ENCODE measurements around the gene TEAD1. TPM values are rescaled to one million over a fixed set of nuclear protein-coding genes. Genes with fewer than 3 reads are reported as not detected.

The TEAD1 gene
- total RNA-seq, 1 experiment from 2014 or later, result 106 TPM

- no peak overlapping the region for H3K4me2 ChIP-seq
- H3K9me3 ChIP-seq (ENCODE audit: insufficient read depth, low read depth), result no peaks in the 10 kb centered on the region
- H3K27me3 ChIP-seq (ENCODE audit: insufficient read depth, low read depth), result no peaks in the 10 kb centered on the region
- intact Hi-C loops (cut with micrococcal nuclease; ENCODE audit: unreplicated experiment), result no loop called here
- no peak for DNase-seq
- H4K20me1 ChIP-seq (ENCODE audit: insufficient read depth), result no peaks in the 10 kb centered on the region
- no peaks in the 10 kb centered on the region for H3F3A ChIP-seq (ENCODE audit: insufficient read depth, low read depth)
- no peaks in the 10 kb centered on the region for H3K36me3 ChIP-seq (ENCODE audit: low read depth)
- no peaks in the 10 kb centered on the region for H3K9me2 ChIP-seq (ENCODE audit: insufficient read depth)
- TF ChIP-seq, protein P1, sequence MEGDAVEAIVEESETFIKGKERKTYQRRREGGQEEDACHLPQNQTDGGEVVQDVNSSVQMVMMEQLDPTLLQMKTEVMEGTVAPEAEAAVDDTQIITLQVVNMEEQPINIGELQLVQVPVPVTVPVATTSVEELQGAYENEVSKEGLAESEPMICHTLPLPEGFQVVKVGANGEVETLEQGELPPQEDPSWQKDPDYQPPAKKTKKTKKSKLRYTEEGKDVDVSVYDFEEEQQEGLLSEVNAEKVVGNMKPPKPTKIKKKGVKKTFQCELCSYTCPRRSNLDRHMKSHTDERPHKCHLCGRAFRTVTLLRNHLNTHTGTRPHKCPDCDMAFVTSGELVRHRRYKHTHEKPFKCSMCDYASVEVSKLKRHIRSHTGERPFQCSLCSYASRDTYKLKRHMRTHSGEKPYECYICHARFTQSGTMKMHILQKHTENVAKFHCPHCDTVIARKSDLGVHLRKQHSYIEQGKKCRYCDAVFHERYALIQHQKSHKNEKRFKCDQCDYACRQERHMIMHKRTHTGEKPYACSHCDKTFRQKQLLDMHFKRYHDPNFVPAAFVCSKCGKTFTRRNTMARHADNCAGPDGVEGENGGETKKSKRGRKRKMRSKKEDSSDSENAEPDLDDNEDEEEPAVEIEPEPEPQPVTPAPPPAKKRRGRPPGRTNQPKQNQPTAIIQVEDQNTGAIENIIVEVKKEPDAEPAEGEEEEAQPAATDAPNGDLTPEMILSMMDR (conservative IDR thresholded peaks at IDR 0.05), result no peak
- no peak for TF ChIP-seq EZH2 (IDR thresholded peaks at IDR 0.05; ENCODE audit: low read depth)
- POLR2A ChIA-PET (ENCODE audit: unreplicated experiment), result no interaction called here
- no peak overlapping the region for H3K27ac ChIP-seq
- H3K4me1 ChIP-seq (replicated peaks; ENCODE audit: insufficient read depth), result no peaks in the 10 kb centered on the region
- no TSS peak for BruUV-seq (replicated peaks)
- H2AFZ ChIP-seq, result no peak overlapping the region
- no peaks in the 10 kb centered on the region for H3K79me2 ChIP-seq (ENCODE audit: low read depth)
- CTCF ChIA-PET, result interaction anchor here (0.6 to 0.7 kb wide), 3 partner anchors 180 to 670 kb away, joined by 3 to 7 read pairs (median 7); no protein-coding TSS in a partner anchor
- no peak overlapping the region for H3K4me3 ChIP-seq
These were observed 284.8 kb downstream of the TEAD1 start for GRCh38 chr11:12958986-12959385.

GRCh38 chr11:12961615-12962014 lies 287.4 kb downstream of the TEAD1 start:
- H3K9me3 ChIP-seq (ENCODE audit: insufficient read depth, low read depth), result no peaks in the 10 kb centered on the region
- H3K4me1 ChIP-seq (replicated peaks; ENCODE audit: insufficient read depth), result no peaks in the 10 kb centered on the region
- H3K36me3 ChIP-seq (ENCODE audit: low read depth), result no peaks in the 10 kb centered on the region
- H3K9me2 ChIP-seq (ENCODE audit: insufficient read depth), result no peaks in the 10 kb centered on the region
- H3K4me2 ChIP-seq, result no peak overlapping the region
- TF ChIP-seq, protein P1 (conservative IDR thresholded peaks at IDR 0.05), result no peak
- TF ChIP-seq EZH2 (IDR thresholded peaks at IDR 0.05; ENCODE audit: low read depth), result no peak
- ChIA-PET CTCF (interaction anchor here (0.6 kb wide), 3 partner anchors 32 to 631 kb away, joined by 3 to 5 read pairs (median 3); no protein-coding TSS in a partner anchor), POLR2A (ENCODE audit: unreplicated experiment) (no interaction called here)
- no peaks in the 10 kb centered on the region for H4K20me1 ChIP-seq (ENCODE audit: insufficient read depth)
- H3K27me3 ChIP-seq (ENCODE audit: insufficient read depth, low read depth), result no peaks in the 10 kb centered on the region
- H3F3A ChIP-seq (ENCODE audit: insufficient read depth, low read depth), result no peaks in the 10 kb centered on the region
- no peak for DNase-seq
- no peak overlapping the region for H2AFZ ChIP-seq
- H3K79me2 ChIP-seq (ENCODE audit: low read depth), result no peaks in the 10 kb centered on the region
- no peak overlapping the region for H3K4me3 ChIP-seq
- no peak overlapping the region for H3K27ac ChIP-seq
- intact Hi-C loops (cut with micrococcal nuclease; ENCODE audit: unreplicated experiment), result loop anchor here (1.0 to 10.0 kb wide), 2 partner anchors 383 to 673 kb away; no protein-coding TSS in a partner anchor
- no TSS peak for BruUV-seq (replicated peaks)

GRCh38 chr11:12962306-12962705 lies 288.1 kb downstream of the TEAD1 start:
- BruUV-seq (replicated peaks), result no TSS peak
- no peaks in the 10 kb centered on the region for H3K79me2 ChIP-seq (ENCODE audit: low read depth)
- H4K20me1 ChIP-seq (ENCODE audit: insufficient read depth), result no peaks in the 10 kb centered on the region
- H3K9me2 ChIP-seq (ENCODE audit: insufficient read depth), result no peaks in the 10 kb centered on the region
- DNase-seq, result no peak
- no peak overlapping the region for H3K4me3 ChIP-seq
- no peaks in the 10 kb centered on the region for H3K9me3 ChIP-seq (ENCODE audit: insufficient read depth, low read depth)
- H3K4me2 ChIP-seq, result no peak overlapping the region
- ChIA-PET POLR2A (ENCODE audit: unreplicated experiment) (no interaction called here), CTCF (no interaction called here)
- no peaks in the 10 kb centered on the region for H3F3A ChIP-seq (ENCODE audit: insufficient read depth, low read depth)
- no peaks in the 10 kb centered on the region for H3K27me3 ChIP-seq (ENCODE audit: insufficient read depth, low read depth)
- no peaks in the 10 kb centered on the region for H3K36me3 ChIP-seq (ENCODE audit: low read depth)
- intact Hi-C loops (cut with micrococcal nuclease; ENCODE audit: unreplicated experiment), result loop anchor here (10.0 kb wide), 1 partner anchor 382 kb away; no protein-coding TSS in a partner anchor
- no peak overlapping the region for H2AFZ ChIP-seq
- H3K27ac ChIP-seq, result no peak overlapping the region
- no peaks in the 10 kb centered on the region for H3K4me1 ChIP-seq (replicated peaks; ENCODE audit: insufficient read depth)
- TF ChIP-seq, protein P1 (conservative IDR thresholded peaks at IDR 0.05), result no peak
- no peak for TF ChIP-seq EZH2 (IDR thresholded peaks at IDR 0.05; ENCODE audit: low read depth)
